DOHH2 (cell line): ENCODE measurements around the gene FAM184B.

Source experiments
- H3F3A ChIP-seq: fragments of 200-600 bp; sonication (generic), shearing (Covaris generic); 2 replicates; pipeline ENCODE4 v1.6.0; 2016; ENCODE audit warnings: antibody characterized with exemption, mild to moderate bottlenecking; ENCODE audit not compliant: control insufficient read depth, insufficient read depth
- H3K27ac ChIP-seq: fragments of 200-600 bp; sonication (generic); 2 replicates; pipeline ENCODE4 v1.5.1; 2014; ENCODE audit warnings: low read depth, mild to moderate bottlenecking, low read length, moderate library complexity
- H3K27me3 ChIP-seq: fragments of 200-600 bp; sonication (generic); 2 replicates; pipeline ENCODE4 v1.6.1; 2014; ENCODE audit warnings: mild to moderate bottlenecking, low read length, mixed read lengths; ENCODE audit not compliant: control insufficient read depth
- H3K36me3 ChIP-seq: fragments of 200-600 bp; sonication (generic); 2 replicates; pipeline ENCODE4 v1.6.1; 2014; ENCODE audit warnings: mild to moderate bottlenecking, low read length, moderate library complexity, mixed read lengths; ENCODE audit not compliant: control insufficient read depth
- H3K4me1 ChIP-seq: fragments of 200-600 bp; sonication (generic); 2 replicates; pipeline ENCODE4 v1.6.1; 2014; ENCODE audit warnings: mild to moderate bottlenecking, low read length, mixed read lengths; ENCODE audit not compliant: control insufficient read depth
- H3K4me2 ChIP-seq: fragments of 200-600 bp; sonication (generic); 2 replicates; pipeline ENCODE4 v1.6.0; 2014; ENCODE audit warnings: mild to moderate bottlenecking, low read length, moderate library complexity
- H3K4me3 ChIP-seq: fragments of 200-600 bp; sonication (generic); 2 replicates; pipeline ENCODE4 v1.5.1; 2014; ENCODE audit warnings: mild to moderate bottlenecking, low read length, mixed read lengths
- H3K79me2 ChIP-seq: fragments of 200-600 bp; sonication (generic); 2 replicates; pipeline ENCODE4 v1.6.1; 2014; ENCODE audit warnings: mild to moderate bottlenecking, low read length, mixed read lengths; ENCODE audit not compliant: control insufficient read depth
- H3K9me2 ChIP-seq: fragments of 200-600 bp; sonication (generic); replicated peaks from 2 replicates; pipeline ENCODE4 v1.6.1; 2014; ENCODE audit warnings: mild to moderate bottlenecking, low read length, mixed read lengths; ENCODE audit not compliant: control insufficient read depth
- H3K9me3 ChIP-seq: fragments of 200-600 bp; sonication (generic); 2 replicates; pipeline ENCODE4 v1.6.1; 2014; ENCODE audit warnings: antibody characterized with exemption, low read length, mixed read lengths; ENCODE audit not compliant: control insufficient read depth, insufficient read depth
- H4K20me1 ChIP-seq: fragments of 200-600 bp; sonication (generic); 2 replicates; pipeline ENCODE4 v1.6.0; 2014; ENCODE audit warnings: low read depth, mild to moderate bottlenecking, antibody characterized with exemption, low read length, moderate library complexity; ENCODE audit not compliant: control insufficient read depth, insufficient read depth
- EZH2phosphoT487 ChIP-seq: fragments of 200-600 bp; sonication (generic); IDR thresholded peaks from 2 replicates; pipeline ENCODE4 v1.6.1; 2017; ENCODE audit warnings: borderline replicate concordance, mild to moderate bottlenecking, antibody characterized with exemption, low read length, moderate library complexity, mixed read lengths
- TF ChIP-seq, protein P1 (sequence below): fragments of 200-600 bp; sonication (generic); IDR thresholded peaks from one replicate; pipeline ENCODE4 v1.5.1; 2014; ENCODE audit warnings: antibody characterized with exemption, mild to moderate bottlenecking, low read depth, low read length; ENCODE audit not compliant: poor library complexity, severe bottlenecking

Gene FAM184B

GRCh38 chr4:17780501-17781299 lies 721 bp downstream of the FAM184B start:
- Histone ChIP-seq H3K27me3 (peaks cover 4% of the 10 kb centered on the region; the same call in 1 of the 2 replicates), H4K20me1 (no peaks in the 10 kb centered on the region), H3K9me2 (no peaks in the 10 kb centered on the region), H3K9me3 (no peaks in the 10 kb centered on the region), H3K36me3 (no peaks in the 10 kb centered on the region), H3K4me3 (no peak overlapping the region), H3K79me2 (no peaks in the 10 kb centered on the region), H3F3A (no peaks in the 10 kb centered on the region), H3K27ac (no peak overlapping the region), H3K4me1 (no peaks in the 10 kb centered on the region), H3K4me2 (no peak overlapping the region)
- TF ChIP-seq EZH2phosphoT487: no peak
- TF ChIP-seq, protein P1, sequence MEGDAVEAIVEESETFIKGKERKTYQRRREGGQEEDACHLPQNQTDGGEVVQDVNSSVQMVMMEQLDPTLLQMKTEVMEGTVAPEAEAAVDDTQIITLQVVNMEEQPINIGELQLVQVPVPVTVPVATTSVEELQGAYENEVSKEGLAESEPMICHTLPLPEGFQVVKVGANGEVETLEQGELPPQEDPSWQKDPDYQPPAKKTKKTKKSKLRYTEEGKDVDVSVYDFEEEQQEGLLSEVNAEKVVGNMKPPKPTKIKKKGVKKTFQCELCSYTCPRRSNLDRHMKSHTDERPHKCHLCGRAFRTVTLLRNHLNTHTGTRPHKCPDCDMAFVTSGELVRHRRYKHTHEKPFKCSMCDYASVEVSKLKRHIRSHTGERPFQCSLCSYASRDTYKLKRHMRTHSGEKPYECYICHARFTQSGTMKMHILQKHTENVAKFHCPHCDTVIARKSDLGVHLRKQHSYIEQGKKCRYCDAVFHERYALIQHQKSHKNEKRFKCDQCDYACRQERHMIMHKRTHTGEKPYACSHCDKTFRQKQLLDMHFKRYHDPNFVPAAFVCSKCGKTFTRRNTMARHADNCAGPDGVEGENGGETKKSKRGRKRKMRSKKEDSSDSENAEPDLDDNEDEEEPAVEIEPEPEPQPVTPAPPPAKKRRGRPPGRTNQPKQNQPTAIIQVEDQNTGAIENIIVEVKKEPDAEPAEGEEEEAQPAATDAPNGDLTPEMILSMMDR: no peak

GRCh38 chr4:17778431-17778830 lies 3.0 kb downstream of the FAM184B start:
- Histone ChIP-seq H3F3A (no peaks in the 10 kb centered on the region), H4K20me1 (no peaks in the 10 kb centered on the region), H3K27me3 (peaks cover 4% of the 10 kb centered on the region; the same call in 1 of the 2 replicates), H3K4me2 (no peak overlapping the region), H3K79me2 (no peaks in the 10 kb centered on the region), H3K9me3 (no peaks in the 10 kb centered on the region), H3K27ac (no peak overlapping the region), H3K36me3 (no peaks in the 10 kb centered on the region), H3K4me3 (no peak overlapping the region), H3K9me2 (no peaks in the 10 kb centered on the region), H3K4me1 (no peaks in the 10 kb centered on the region)
- TF ChIP-seq, protein P1: no peak
- no peak for TF ChIP-seq EZH2phosphoT487

DNA sequence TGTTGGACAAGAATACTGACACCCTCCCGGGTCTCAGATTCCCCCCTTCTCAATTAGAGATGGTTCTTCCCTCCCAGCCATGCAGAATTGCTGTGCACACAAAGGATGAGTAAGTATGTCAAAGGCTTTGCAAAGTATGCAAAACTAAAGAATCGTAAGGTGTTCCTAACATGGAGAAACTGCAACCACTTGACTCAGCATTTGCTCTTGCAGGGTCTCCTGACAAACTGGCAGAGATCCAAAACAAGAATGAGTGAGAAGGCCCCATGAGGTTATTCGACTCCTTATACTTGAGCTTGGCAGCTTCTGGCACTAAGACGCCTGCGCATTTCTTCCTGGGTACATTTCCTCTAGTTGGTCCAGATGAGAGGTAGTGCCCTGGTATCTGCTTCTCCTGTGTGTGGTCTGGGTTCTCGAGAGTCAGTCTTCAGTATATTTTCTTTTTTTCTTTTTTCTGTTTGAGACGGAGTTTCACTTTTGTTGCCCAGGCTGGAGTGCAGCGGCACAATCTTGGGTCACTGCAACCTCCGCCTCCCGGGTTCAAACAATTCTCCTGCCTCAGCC lies 8.2 kb downstream of the FAM184B start:
- no peaks in the 10 kb centered on the region for H3K4me1 ChIP-seq
- H3K4me3 ChIP-seq: no peak overlapping the region
- H3K4me2 ChIP-seq: no peak overlapping the region
- H3K36me3 ChIP-seq: no peaks in the 10 kb centered on the region
- no peaks in the 10 kb centered on the region for H3K9me2 ChIP-seq
- H3K9me3 ChIP-seq: no peaks in the 10 kb centered on the region
- no peaks in the 10 kb centered on the region for H3F3A ChIP-seq
- TF ChIP-seq, protein P1: no peak
- no peak for TF ChIP-seq EZH2phosphoT487
- peaks cover 2% of the 10 kb centered on the region; the same call in 1 of the 2 replicates for H3K27me3 ChIP-seq
- H4K20me1 ChIP-seq: no peaks in the 10 kb centered on the region
- no peaks in the 10 kb centered on the region for H3K79me2 ChIP-seq
- no peak overlapping the region for H3K27ac ChIP-seq
